Inferior parietal cortex (tissue), 1 donor: ENCODE results near the gene FAM222A.

Source experiments
- DNase-seq: peaks from one replicate; pipeline ENCODE4 v3.0.0-alpha.2; 2016; ENCODE audit errors: extremely low spot score

The FAM222A gene

DNA sequence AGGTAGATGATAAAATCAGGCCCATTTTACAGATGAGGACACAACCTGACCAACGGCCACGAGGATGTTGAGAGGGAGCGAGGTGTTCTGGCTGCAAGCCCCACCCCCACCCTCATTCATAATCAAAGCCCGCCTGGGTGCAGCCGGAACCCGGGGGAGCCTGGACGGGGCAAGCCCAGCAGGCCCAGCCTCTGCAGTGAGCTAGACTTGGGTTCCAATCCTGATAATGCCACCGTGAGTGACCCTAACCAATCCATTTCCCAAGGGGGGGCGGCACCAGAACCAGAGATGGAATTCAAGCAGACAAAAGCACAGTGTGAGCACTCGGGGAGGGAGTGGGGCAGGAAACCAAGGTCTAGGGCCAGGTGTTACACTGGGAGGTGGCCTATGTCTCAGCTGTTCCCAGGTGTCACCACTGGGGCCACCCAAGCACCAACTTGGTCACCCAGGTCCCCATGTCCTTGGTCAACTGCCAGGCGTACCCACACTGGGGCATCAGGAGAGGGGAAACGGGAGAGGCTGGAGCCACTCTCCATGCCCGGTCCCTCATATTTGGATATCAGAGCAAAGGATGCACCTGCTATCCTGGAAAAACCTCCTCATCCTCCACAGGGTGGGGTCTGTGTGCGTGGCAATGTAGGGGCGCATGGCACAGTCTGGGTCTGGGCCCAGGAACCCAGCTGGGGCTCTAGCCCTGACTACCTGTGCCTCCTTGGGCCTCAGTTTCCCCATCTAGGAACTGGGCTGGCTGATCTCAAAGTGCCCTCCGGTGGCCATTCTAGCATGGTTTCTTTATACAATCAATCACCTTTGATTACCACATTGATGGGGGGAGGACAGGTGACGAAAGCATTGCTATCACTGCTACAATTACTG, 58.4 kb downstream of the FAM222A start:
- no peak for DNase-seq

DNA sequence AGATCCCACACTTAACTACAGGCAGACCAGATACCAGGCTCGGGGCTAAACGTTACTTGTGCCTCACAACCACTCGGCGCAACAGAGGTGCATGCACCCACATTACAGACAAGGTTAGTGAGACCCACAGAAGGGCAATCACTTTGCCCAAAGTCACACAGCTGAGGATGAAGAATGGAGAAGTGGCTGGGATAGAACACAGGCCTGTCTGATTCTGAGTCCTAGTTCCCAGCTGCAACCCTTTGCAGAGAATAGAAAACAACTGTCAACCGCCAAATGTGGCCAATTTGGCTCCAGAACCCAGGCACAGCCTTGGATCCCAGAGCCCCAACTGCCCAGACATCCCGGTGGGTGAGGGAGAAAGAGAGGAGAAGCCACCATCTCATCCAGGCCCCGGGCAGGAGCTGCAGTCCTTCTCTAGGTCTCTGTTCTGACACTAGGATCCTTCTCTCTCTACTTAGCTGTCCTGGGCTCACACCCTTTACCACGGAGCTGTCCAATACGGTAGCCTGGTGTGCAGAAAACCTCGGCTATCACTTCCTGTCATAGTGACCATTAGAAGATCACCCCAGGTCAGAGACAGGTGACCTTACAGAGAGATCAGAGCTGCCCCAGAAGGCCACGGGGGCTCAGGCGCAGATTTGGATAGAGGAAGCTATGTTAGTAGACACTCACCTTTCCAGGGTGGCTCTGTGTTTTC, 59.1 kb downstream of the FAM222A start:
- DNase-seq = no peak

DNA sequence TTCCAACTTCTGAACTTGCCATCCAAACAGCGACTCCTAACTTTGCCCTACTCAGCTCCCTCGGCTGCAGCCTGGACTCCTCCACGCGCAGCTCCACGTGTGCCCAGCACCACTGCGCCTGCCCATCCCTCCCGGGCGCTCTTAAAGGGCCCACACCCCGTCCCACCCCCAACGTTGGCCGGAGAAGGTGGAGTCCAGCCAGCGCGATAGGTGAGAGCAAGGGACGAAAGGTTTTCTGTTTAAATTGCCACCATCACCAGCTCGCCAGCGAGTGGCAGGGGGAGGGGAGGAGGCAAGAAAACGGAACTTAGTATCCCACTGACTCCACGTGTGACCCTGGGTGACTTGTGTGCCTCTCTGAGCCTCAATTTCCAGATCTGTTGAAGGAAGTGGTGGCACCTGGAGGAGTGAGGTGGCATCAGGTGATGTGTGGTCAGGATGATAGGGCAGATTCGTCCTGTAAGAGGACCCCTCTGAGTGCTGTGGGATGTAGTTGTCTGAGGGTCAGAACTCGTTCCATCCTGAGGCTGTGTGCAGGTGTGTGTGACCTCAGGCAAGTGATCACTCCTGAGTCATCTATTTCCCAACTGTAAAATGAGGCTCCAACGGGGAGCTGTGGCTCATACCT, 59.9 kb downstream of the FAM222A start:
- no peak for DNase-seq

DNA sequence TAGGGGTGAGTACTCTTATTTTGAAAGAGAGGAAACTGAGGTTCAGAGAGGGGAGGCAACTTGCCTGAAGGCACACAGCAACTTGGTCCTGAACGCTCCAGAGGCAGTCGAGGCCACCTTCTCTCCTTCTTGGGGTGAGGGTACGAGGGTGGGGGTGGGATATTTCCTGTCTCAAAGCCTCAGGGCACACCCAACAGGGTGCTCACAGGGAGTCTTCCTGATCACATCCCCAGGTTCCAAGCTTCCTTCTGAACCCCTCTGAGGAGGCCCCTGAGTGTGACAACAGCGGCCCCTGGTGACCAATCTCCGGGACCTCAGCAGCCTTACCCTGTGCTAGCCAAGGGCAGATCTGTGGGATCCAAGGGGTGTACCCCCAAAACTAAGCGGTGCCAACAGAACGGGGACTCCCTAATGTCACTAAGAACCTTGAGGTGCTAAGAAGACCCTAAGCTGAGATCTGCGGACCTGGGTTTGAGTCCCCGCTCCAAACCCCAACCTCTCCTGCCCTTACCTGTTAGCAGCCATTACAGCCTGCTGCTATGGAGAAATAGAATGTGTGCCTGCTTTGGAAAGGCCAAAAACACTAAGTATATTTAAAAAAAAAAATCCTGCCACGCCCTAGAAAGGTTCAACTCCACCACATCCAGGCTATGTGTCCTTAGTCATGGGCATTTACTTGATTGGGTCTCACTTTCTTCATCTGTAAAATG, 61.7 kb downstream of the FAM222A start:
- peak; percentile 83 for DNase-seq

DNA sequence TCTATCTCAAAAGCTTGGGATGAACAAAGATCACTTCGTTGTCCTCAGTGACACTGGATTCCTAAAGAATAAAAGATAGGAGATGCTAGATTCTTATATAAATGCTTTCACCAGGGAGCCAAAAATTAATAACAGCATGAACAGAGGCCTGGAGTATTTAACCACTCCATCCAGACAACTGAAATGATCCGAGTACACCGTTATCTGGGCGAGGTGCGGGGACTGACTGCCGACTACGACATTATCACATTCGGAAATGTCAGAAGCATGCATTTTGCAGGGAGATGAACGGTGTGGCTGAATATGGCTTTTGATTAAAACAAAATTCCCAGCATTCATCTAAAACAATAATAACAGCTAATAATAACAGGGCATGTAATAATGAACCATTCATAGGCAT, 63.0 kb downstream of the FAM222A start:
- DNase-seq = no peak

DNA sequence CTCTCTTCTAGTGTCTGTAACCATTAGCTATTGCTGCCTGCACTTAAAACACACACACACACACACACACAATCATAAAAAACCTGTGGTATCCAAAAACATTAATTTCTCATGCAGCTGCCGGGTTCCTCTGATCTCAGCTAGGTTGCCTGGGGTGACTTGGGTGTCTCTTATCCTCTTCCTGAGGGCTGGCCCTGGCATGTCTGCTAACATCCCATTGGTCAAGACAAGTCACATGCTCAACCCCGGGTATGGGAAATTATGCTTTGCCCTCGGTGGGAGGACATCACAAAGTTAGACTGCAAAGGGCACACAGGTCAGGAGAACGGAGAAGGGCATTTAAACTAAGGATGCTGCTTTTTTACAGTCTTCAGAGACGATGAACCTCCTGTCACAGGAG, 63.9 kb downstream of the FAM222A start:
- DNase-seq = no peak

DNA sequence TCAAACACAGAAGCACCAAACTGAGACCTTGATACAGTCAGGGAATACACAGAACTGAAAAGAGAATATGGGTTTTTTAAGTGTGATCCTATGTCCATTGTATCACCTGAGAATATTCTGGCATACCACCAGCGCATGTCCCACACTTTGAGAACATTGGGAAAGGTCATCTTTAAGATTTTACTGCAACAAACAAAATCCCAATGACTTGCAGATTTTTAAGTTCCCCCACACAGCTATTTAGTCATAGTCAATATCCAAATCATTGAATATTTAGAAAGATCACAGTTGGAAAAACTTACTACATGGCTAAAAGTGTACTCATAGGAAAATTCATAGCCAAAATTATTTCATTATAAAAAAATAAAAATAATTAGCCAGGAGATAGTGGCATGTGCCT, 65.1 kb downstream of the FAM222A start:
- DNase-seq = no peak

DNA sequence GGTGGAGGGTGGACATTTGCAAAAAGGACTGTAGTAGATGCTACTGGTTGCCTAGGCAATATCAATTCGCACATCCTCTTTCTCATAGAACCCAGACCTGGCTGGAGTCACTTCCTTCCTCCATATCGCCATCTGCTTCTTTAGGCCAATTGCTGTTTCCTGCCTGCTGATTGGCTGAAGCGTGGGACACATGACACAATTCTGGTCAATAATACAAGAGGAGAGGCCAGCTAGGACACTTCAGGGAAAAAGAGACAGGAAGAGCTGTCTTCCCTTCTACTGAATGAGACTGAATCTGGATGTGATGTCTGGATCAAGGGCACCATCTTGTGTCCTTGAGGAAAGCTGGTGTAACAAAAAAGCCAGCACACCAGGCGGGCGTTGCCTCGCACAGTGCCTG, 65.8 kb downstream of the FAM222A start:
- DNase-seq = no peak

DNA sequence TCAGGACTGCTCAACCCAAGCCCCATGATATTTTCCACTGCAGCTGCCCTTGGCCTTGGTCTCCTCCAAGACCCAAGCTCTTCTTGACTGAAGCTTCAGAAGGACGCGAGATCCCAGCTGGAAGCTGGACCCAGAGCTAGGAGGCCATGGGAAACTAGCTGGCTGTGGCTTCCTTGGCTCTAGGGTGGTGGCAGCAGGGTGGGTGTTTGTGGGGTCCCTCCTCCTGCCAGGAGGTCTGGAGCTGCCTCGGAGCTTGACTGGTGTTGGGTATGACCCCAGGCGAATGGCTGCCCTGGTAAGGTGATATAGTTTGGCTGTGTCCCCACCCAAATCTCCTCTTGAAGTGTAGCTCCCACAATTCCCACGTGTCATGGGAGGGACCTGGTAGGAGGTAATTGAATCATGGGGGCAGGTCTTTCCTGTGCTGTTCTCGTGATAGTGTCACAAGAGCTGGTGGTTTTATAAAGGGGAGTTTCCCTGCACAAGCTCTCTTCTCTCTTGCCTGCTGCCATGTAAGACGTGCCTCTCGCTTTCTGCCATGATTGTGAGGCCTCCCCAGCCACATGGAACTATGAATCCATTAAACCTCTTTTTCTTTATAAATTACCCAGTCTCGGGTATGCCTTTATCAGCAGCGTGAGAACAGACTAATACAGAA, 68.2 kb downstream of the FAM222A start:
- no peak for DNase-seq

DNA sequence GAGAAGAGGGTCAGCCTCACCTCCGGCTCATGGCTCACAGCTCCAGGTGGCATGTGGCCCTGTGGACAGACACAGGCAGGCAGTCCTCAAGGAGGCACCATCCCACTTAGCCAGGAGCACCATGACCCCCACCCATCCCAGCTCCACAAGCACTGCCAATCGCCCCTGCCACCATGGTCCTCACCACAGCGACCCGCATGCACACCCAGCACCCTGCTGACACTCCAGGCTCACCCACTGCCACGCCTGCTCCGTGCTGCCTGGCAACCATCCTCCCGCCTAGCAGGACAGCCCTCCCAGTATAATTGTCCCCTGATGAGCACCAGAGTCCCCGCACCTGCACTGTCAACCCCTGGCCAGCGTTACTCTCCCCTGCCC, 68.7 kb downstream of the FAM222A start:
- no peak for DNase-seq

DNA sequence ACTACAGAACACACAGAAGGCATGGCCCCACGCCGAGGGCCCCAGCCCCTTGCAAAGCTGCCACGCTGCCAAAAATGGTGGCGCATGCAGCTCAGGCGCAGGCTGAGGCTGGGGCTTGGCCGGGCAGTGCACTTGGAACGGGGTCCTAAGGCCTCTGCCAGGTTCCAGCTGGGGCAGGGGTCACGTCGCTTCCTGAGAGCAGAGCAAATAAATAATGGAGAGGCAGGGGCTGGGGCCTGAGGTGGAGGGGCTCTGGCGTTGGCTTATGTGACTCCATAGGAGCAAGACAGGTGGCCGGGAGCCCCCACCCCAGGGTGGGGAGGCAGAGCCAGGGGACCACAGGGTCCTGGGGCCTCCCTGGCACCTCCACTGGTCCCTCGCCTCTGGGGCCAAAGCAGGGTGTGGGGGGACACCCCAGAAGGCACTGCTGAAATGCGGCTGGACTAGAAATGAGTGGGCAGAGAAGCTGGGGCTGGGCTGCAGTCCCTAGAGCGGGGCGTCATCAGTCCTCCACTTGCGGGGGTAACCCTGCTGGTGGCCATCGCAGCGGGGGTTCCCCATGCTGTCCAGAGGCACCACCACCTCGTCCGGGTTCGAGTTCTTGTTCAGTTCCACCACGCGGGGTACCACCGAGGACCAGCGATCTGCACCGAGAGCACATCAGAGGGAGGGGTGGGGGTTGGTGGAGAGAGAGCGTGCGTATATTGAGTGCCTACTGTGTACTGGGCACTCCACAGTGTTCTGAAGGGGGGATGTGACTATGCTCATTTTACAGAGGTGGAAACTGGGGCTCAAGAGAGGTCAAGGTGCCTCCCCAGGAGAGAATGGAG, 69.7 kb downstream of the FAM222A start:
- DNase-seq = no peak

DNA sequence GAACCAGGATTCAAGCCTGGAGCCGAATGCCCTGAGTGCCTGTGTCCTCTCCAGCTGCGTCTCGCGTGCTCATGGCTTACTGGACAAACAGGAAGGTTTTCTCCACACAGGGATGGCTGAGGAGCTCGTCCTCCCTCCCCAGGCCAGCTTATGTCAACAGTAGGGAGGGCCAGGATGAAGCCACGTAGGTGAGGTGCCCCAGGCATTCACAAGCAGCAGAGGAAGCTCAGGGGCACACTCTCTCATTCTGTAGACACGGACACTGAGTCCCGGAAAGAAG, 70.3 kb downstream of the FAM222A start:
- no peak for DNase-seq

DNA sequence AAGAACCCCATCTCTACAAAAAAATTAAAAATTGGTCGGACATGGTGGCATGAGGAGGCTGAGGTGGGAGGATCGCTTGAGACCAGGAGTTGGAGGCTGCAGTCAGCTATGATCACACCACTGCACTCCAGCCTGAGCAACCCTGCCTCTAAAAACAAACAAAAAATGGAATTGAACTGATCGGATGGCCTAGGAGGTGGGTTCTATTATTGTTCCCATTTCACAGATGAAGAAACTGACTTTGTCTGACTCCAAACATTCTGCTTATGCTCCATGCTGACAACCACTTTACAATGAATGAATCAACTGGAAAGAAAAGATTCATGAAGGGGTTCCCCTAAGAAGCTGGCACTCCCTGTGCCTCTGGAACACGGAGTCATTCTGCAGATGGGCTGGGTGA, 72.2 kb downstream of the FAM222A start:
- no peak for DNase-seq

DNA sequence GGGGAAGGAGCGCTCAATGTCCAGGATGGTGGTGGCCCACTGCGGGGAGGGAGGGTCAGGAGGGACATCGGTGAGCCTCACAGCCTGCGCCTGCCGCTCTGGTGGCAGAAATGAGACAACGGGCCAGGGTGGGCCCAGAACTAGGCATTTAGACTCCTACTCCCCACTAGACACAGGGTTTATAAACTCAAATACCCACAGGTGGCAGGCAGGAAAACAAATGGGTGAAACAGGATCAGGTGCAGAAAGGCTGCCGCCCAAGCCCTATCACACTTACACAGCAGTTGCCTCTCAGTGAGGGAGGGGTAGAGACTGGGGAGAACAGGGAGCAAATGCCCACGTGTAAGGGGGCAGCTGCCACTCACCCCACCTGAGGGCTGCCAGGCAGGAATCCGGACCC, 73.2 kb downstream of the FAM222A start:
- no peak for DNase-seq

DNA sequence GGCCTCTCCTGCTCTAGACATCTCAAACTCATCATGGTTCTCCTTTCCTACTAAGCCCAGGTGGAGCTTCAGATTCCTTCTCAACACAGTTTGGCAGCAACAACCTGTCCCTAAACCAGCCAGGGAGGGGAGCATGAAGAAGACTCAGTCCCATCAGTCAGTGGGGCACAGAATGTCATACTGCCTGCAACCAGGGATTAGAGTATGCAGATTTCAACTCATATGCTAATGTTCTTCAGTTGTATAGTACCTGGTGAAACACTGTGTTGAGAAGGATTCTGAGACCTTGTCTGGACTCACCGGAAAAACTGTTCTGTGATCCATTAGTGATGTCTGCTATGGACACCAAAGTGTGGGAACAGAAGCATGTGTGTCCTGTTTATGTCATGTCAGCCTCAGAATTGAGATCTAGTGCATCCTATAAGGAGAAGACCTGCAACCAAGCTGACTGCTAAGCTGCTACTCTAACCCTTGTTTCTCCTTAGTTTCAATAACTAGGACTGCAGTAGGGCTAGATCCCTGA, 76.0 kb downstream of the FAM222A start:
- DNase-seq = no peak

DNA sequence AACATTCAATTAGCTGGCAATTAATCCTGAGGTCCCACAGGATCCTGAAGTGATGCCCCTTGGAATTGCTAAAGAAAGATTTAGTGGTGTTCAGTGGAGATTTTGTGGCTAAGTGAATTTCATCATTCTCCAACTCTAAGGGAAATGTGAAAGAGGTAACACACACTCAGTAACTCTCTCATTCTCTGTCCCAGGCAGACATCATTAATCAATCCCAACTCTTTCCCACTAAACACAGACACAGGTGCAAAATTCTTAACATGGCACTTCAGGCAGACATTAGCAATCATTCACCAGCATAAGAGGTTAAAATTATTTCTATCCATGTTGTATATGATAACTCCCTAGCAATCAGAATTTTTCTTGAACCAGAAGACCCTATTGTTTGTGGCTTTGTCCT, 79.4 kb downstream of the FAM222A start:
- no peak for DNase-seq

DNA sequence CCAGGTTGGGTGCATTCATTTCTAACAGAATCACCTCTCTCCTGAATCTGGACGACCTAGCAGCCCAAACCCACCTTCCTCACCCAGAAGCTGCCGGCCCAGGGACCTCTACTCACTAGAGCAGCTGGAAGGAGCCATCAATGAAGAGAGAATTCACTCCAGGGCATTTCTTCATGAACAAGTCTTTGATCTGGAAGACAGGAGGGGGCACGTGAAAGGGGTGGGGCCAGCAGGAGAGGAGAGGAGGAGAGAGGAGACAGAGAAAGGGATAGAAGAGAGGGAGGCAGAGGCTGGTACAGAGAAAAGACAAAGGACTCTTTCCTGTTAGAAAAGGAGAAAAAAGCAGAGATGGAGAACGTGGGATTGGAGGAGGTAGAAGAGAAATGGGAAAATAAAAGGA, 79.8 kb downstream of the FAM222A start:
- no peak for DNase-seq

DNA sequence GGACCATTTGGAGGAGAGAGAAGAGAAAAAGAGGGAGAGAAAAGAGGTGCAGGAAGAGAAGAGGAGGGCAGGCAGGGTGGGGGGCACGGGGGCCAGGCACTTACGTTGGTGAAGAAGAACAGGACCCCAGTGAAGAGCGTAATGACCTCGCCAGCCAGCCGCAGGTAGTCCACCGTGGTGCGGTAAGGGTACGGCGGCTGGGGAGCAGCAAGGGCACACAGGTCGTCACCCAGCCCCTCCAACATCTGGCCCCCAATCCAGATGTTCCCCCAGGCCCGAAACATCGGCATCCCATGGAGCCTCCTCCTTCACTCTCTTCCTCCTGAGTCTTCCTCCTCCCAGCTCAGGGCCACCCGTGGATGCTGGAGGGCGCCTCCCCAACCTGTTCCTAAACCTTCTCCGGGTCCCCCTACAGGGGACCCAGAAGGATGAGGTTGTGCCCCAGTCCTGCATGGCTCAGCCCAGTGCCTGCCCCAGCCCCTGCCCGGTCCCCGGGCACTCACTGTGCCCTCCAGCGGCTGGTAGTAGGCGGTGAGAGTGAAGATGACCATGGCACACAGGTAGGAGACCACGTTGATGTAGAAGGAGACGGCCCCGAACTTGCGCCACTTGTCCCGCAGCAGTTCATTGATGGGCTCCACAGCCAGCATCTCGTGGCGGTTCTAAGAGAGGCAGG, 80.3 kb downstream of the FAM222A start:
- no peak for DNase-seq

DNA sequence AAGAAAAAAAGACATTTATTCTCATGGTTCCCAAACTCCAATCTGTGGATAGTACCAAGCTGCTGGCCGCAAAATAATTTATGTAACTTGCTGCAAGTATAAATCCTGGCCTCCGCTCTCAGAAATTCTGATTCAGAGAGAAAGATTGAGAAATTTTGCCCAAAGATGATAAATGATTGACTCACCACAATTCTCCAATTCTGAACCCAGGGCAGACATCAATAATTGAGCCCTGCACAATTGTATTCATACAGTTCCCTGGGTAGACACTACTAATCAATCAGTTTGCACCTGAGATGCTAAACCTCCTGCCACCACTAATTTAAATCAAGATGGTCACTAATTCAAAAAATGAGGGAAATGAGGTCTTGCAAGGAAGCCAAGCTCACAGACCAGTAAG, 81.4 kb downstream of the FAM222A start:
- DNase-seq = no peak

DNA sequence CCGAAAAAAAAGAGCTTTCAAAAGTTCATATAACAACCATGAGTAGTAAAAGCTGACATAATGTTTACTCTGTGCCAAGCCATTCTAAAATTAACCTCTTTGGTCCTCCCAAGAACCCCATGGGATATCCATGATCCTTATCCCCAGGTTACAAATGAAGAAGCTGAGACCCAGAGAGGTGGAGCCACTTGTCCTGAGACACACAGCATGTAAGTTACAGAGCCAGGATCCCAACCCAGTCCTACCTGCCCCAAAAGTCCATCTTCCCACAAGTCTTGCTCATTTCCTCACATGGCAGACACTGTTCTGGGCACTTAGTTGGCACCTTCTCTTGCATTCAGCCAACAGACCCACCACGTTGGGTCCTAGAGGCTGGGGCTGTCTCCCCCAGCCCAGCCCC, 82.4 kb downstream of the FAM222A start:
- no peak for DNase-seq
